Right hindlimb (tissue), 1 donor: ENCODE measurements around the gene KIAA2012.

Source experiments
- DNase-seq: peaks from one replicate; pipeline ENCODE4 v3.0.0-alpha.2; 2018

The KIAA2012 gene

GRCh38 chr2:202072737-202073401 lies at the start of gene KIAA2012:
TSS of gene KIAA2012 (plus strand) at chr2:202073255. CDS start at chr2:202073628, 373 bp downstream.
- DNase-seq = peak; percentile 49

- DNase-seq = no peak
These were observed 49.2 kb upstream of the KIAA2012 start for GRCh38 chr2:202023904-202024266.

GRCh38 chr2:202024871-202025270 lies 48.2 kb upstream of the KIAA2012 start:
- DNase-seq = no peak

DNA sequence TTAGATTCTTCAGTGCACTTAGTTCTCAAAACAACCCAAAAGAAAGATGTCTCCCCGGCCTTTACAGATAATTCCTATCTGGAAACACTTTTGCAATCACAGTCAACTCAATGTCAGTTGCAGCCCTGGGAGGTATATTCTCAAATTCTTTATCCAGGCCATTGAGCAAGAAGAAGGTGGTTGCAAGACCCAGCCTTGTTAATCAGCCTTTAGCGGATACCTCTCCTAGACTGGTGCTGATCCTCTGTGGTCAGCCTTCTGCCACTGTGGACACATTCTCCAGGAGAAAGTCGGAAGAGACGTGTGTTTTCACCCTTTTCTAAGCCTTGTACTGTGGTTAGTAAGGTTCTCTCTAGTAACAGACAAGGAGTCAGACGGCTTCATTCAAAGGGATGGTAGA lies 47.2 kb upstream of the KIAA2012 start:
- no peak for DNase-seq

DNA sequence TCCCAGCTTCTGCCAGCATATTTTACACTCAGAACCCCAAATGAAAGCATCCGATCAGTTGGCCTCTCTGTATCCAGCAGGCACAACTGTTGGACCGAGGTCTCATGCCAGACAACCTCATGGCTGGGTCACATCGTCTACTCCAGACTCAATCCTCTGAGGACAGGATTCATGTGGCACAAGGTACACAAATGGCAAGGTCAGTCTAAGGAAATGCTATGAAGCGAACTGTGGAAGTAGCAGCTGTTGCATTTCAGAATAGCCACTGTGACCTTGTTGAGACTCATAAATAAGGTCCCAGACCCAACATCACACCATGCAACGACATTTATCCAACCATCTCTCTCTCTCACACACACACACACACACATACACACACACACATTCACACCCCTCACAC lies 46.5 kb upstream of the KIAA2012 start:
- DNase-seq = no peak

DNA sequence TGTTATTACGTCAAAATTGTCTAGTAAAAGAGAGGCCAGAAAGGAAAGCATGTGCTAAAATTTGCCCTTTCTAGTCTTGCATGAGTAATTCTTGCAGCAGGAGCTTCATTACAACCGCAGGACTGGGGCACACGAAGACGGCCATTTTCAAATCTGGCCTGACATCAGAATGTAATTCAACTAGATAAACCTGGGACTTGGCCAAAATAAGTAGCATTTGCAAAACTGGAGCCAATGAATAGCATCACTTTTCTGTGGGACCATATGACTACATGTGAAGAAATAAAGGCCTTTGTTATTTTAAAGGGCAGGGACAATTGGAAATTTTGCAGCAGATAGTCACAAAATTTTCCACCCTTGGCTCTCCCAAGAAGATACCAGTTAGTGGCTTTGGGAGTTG lies 42.4 kb upstream of the KIAA2012 start:
- DNase-seq = no peak

DNA sequence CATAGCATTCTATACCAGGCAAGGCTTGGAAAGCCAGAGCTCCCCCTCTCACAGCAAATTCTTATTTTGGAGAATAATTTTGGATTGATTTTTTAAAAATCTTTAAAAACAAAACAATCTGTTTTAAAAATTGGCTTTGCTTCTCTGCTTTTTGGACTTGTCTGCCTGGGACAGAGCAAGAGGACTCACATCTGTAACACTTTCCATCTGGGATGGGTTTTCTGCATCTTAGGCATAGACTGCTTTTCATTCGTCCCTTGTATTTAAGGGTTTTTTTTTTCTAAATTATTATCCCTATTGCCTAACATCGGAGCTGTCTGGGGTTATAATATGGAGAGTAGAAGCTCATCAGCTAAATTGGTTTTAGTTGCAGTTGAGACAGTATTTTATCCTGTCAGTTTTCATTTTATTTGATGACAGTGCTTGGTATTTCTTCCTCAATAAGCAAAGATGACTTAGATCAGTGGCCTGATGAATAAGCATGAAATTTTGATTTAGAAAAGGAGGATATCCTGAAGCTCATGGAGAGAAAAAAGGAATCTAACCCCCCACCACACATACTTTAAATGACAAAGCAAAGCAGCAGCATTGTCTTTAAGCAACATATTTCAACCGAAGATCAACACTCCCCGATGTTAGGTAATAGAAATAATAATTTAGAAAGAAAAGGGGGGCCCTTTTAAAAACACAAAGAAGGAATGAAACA lies 41.7 kb upstream of the KIAA2012 start:
- no peak for DNase-seq

DNA sequence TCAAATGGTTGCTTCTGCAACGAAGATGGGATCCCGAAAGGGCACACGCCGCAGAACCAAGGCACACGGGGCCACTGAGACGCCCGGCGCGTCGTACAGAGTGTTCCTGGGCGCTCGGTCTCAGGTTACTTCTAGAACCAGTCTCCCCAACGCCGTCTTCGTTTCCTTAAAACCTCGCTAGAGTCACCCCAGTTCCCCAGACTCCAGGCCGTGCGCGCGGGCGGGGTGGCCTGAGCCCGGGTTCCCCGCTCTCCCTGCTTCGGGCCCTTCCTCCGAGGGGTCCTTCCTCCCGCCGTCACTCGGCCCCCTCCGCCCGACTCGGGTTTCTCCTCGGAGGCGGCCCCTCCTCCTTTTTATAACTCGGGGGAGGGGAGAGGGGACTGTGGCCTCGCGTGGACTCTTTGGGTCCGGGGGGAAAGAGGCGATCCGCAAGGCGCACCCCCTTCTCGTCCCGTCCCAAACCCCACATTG lies 40.2 kb upstream of the KIAA2012 start:
- DNase-seq = peak; percentile 90

DNA sequence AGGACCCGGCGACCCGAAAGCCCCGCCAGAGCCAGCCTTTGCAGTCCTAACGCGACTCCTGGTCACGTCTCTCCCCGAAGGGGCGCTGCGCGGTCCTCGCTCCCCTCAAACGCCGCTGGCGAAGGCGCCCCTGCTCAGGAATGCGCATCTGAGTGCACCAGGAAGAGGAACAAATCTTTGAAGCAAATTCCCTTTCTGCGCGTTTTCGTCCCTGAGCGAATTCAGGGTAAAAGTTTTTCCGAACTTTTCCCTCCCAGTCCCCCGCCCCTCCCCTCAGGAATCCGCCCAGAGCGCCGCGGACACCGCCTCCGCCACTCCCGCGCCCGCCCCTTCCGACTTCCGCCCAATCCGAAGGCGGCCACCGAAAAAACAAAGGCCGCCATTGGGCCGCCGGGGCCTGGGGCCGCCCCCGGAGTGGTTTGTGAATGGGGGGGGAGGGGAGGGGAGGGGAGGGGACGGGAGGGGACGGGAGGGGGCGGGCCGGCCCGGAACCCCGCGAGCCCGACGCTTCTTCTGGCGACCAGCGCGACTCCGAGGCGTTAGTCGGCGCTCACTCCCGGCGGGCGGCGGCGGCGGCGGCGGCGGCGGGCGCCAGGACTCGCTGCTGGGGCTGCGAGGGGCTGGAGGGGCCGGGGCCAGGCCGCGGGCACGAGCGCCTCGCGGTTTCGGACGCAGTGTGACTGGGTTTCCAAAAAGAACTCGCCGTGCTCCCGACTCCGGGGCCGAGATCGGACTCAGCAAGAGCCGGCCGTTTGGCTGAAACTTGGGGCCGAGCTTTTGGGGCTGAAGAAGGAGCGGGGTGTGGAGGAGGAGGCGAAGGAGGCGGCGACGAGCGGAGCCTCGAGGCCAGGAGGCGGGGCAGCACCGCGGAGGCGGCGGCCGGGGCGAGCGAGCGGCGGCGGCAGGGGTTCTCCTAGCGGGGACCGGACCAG lies 39.5 kb upstream of the KIAA2012 start, which contains the start of gene FZD7:
TSS of gene FZD7 (plus strand) at position 539 of the 932 bp plus-strand sequence. CDS start 793 bp downstream, outside the sequence.
- DNase-seq = peak; percentile 97

GRCh38 chr2:202034249-202035088 lies 38.6 kb upstream of the KIAA2012 start:
- peak; percentile 51 for DNase-seq

DNA sequence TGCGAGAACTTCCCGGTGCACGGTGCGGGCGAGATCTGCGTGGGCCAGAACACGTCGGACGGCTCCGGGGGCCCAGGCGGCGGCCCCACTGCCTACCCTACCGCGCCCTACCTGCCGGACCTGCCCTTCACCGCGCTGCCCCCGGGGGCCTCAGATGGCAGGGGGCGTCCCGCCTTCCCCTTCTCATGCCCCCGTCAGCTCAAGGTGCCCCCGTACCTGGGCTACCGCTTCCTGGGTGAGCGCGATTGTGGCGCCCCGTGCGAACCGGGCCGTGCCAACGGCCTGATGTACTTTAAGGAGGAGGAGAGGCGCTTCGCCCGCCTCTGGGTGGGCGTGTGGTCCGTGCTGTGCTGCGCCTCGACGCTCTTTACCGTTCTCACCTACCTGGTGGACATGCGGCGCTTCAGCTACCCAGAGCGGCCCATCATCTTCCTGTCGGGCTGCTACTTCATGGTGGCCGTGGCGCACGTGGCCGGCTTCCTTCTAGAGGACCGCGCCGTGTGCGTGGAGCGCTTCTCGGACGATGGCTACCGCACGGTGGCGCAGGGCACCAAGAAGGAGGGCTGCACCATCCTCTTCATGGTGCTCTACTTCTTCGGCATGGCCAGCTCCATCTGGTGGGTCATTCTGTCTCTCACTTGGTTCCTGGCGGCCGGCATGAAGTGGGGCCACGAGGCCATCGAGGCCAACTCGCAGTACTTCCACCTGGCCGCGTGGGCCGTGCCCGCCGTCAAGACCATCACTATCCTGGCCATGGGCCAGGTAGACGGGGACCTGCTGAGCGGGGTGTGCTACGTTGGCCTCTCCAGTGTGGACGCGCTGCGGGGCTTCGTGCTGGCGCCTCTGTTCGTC lies 37.7 kb upstream of the KIAA2012 start:
- DNase-seq = peak; percentile 80

DNA sequence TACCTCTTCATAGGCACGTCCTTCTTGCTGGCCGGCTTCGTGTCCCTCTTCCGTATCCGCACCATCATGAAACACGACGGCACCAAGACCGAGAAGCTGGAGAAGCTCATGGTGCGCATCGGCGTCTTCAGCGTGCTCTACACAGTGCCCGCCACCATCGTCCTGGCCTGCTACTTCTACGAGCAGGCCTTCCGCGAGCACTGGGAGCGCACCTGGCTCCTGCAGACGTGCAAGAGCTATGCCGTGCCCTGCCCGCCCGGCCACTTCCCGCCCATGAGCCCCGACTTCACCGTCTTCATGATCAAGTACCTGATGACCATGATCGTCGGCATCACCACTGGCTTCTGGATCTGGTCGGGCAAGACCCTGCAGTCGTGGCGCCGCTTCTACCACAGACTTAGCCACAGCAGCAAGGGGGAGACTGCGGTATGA lies 37.1 kb upstream of the KIAA2012 start:
- peak; percentile 28 for DNase-seq

DNA sequence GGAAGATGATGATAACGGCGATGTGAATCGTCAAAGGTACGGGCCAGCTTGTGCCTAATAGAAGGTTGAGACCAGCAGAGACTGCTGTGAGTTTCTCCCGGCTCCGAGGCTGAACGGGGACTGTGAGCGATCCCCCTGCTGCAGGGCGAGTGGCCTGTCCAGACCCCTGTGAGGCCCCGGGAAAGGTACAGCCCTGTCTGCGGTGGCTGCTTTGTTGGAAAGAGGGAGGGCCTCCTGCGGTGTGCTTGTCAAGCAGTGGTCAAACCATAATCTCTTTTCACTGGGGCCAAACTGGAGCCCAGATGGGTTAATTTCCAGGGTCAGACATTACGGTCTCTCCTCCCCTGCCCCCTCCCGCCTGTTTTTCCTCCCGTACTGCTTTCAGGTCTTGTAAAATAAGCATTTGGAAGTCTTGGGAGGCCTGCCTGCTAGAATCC lies 36.4 kb upstream of the KIAA2012 start:
- DNase-seq = peak; percentile 62

DNA sequence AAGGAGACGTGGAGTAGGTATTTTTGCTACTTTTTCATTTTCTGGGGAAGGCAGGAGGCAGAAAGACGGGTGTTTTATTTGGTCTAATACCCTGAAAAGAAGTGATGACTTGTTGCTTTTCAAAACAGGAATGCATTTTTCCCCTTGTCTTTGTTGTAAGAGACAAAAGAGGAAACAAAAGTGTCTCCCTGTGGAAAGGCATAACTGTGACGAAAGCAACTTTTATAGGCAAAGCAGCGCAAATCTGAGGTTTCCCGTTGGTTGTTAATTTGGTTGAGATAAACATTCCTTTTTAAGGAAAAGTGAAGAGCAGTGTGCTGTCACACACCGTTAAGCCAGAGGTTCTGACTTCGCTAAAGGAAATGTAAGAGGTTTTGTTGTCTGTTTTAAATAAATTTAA lies 36.0 kb upstream of the KIAA2012 start:
- no peak for DNase-seq

- no peak for DNase-seq
These were observed 34.4 kb upstream of the KIAA2012 start for GRCh38 chr2:202038471-202039277.

- DNase-seq = no peak
These were observed 33.6 kb upstream of the KIAA2012 start for GRCh38 chr2:202039278-202040078.

- no peak for DNase-seq
These were observed 32.8 kb upstream of the KIAA2012 start for GRCh38 chr2:202040079-202040844.

- no peak for DNase-seq
These were observed 30.6 kb upstream of the KIAA2012 start for GRCh38 chr2:202042444-202042843.

GRCh38 chr2:202043475-202043874 lies 29.6 kb upstream of the KIAA2012 start:
- no peak for DNase-seq
